ENCODE results near the gene SLC15A1.

DNA sequence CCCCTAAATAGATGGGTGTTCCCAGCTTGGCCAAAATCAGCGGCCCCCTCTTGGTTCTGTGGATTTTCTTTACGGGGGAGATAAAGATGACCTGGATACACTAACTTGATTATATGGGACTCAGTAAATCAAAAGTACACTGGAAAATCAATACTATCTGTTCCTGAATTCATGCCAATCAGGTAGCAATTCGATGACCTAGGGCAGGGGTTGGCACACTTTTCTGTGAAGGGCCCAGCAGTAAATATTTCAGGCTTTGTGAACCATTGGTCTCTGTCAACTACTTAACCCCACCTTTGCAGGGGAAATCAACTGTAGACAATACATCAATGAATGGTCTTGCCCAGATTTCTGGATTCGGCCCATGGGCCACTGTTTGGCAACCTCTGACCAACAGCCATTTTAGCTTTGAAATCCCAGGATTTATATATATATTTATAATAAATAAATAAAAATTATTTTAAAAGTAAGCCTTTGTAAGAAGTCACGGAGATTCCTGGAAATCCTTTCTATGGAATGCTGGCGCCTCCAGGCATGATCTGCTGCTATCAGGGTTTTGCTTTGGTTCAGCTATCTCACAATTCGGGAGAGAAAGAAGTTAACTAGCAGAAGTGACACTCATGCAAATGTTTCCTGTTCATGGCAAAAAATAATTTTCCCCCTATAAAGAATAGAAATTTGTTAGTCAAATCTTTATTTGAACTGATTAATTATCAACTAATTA is 32.8 kb downstream of the SLC15A1 start:
- TF ChIP-seq CTCF (IDR thresholded peaks at IDR 0.05) (no peak), POLR2A (IDR thresholded peaks at IDR 0.05) (no peak)
